Brain microvascular endothelial cell (primary cell): ENCODE results near the gene TENT4B.
A peak's percentile ranks its signal among the peaks of the same experiment; 100 is the strongest.

Experiments used
- DNase-seq: peaks from one replicate; pipeline ENCODE4 v3.0.0-alpha.2; 2020
- H3K27ac ChIP-seq: fragments of 250-450 bp; sonication (Bioruptor Pico); 2 replicates; pipeline ENCODE4 v1.5.1; 2020; ENCODE audit warnings: mild to moderate bottlenecking, moderate library complexity
- H3K27me3 ChIP-seq: fragments of 250-450 bp; sonication (Bioruptor Pico); replicated peaks from 2 replicates; pipeline ENCODE4 v1.5.1; 2020; ENCODE audit warnings: mild to moderate bottlenecking
- H3K36me3 ChIP-seq: fragments of 250-450 bp; sonication (Bioruptor Pico); replicated peaks from 2 replicates; pipeline ENCODE4 v1.5.1; 2020; ENCODE audit warnings: mild to moderate bottlenecking
- H3K4me3 ChIP-seq: 2 replicates; pipeline ENCODE4 v1.5.1; 2011; ENCODE audit warnings: low read depth, mild to moderate bottlenecking, control low read depth, low read length, moderate library complexity
- in situ Hi-C: cut with HindIII; loops from 2 replicates; pipeline ENCODE4 v1.10.0; 2017; ENCODE audit warnings: low sequenced_read_pairs, low pct_ligation_motif_present
- TF ChIP-seq, protein P1 (sequence below): IDR thresholded peaks from 2 replicates; pipeline ENCODE4 v1.5.1; 2011; ENCODE audit warnings: low read depth, mild to moderate bottlenecking, moderate library complexity, low read length, control low read depth, inconsistent platforms; ENCODE audit errors: missing control alignments

Gene TENT4B

DNA sequence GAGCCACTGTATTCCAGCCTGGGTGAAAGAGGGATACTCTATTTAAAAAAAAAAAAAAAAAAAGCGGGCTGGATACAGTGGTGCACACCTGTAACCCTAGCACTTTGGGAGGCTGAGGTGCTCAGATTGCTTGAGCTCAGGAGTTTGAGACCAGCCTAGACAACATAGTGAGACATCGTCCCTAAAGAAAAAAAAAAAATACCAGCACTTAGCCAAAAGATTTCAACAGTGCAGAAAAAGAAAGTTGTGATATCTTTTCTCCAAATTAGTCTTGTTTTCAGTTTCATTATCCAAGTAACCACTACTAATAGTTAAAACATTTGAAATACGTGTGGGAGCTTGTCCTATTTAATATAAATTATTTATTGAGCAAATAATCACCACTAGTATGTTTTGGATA, 48.7 kb downstream of the TENT4B start:
- H3K4me3 ChIP-seq: no peak overlapping the region
- H3K27me3 ChIP-seq: no peaks in the 10 kb centered on the region
- H3K27ac ChIP-seq: peak overlapping the region; percentile 77
- H3K36me3 ChIP-seq: no peaks in the 10 kb centered on the region
- TF ChIP-seq, protein P1, sequence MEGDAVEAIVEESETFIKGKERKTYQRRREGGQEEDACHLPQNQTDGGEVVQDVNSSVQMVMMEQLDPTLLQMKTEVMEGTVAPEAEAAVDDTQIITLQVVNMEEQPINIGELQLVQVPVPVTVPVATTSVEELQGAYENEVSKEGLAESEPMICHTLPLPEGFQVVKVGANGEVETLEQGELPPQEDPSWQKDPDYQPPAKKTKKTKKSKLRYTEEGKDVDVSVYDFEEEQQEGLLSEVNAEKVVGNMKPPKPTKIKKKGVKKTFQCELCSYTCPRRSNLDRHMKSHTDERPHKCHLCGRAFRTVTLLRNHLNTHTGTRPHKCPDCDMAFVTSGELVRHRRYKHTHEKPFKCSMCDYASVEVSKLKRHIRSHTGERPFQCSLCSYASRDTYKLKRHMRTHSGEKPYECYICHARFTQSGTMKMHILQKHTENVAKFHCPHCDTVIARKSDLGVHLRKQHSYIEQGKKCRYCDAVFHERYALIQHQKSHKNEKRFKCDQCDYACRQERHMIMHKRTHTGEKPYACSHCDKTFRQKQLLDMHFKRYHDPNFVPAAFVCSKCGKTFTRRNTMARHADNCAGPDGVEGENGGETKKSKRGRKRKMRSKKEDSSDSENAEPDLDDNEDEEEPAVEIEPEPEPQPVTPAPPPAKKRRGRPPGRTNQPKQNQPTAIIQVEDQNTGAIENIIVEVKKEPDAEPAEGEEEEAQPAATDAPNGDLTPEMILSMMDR: no peak
- DNase-seq: no peak
- in situ Hi-C loops: no loop called here

DNA sequence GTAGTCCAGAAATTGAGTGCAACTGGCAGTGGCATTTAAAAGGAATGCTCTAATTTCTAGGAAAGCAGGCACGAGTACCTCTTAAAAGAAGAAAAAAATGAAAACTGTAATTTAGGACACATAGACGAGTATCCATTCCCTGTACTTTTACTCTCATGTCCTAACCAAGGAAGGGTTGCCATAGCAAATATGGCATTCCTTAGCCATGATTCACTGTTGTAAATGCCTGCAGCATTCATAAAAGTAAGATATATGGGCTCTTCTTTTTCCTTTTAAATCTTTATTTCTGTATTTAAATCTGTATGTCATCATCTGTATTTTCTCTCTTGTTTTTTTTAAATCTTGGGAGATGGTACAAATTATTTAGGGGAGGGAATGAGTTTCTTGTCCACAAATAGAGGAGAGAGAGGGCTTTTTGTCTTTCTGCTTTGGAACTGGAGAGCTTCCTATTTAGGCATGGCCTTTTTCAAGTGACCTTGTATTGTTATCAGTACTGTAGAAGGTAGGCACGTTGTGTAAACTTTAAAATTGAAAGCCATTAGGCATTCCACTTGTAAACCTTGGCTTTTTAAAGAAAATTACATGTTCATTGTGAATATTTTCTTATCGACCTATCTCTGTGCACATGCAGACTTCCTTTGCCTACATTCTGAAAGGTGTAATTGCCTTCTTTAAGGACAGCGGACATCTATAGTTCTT, 50.0 kb downstream of the TENT4B start:
- DNase-seq: peak; percentile 95
- H3K27me3 ChIP-seq: no peaks in the 10 kb centered on the region
- TF ChIP-seq, protein P1: no peak
- H3K4me3 ChIP-seq: peak overlapping the region; percentile 10
- H3K36me3 ChIP-seq: no peaks in the 10 kb centered on the region
- H3K27ac ChIP-seq: peak overlapping the region; percentile 77
- in situ Hi-C loops: no loop called here

DNA sequence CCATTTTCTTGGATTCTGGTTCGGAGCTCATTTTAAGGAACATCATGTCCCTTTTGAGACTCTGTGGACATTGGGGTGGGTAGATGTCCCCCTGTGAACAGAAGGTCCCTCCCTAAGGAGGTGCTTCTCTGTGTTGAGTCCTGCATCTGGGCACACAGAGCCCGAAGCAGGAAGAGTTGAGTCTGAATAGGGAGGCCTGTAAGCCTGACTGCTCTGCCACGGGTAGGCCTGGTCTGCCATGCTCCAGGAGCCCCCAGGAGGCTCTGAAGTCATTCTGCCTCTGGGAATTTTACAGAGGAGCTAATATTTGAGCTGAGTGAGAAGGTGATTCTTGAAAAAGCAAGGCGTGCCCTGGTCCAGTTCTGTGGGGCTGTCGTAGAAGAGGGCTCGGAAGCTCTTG, 50.6 kb downstream of the TENT4B start:
- H3K4me3 ChIP-seq: no peak overlapping the region
- in situ Hi-C loops: no loop called here

DNA sequence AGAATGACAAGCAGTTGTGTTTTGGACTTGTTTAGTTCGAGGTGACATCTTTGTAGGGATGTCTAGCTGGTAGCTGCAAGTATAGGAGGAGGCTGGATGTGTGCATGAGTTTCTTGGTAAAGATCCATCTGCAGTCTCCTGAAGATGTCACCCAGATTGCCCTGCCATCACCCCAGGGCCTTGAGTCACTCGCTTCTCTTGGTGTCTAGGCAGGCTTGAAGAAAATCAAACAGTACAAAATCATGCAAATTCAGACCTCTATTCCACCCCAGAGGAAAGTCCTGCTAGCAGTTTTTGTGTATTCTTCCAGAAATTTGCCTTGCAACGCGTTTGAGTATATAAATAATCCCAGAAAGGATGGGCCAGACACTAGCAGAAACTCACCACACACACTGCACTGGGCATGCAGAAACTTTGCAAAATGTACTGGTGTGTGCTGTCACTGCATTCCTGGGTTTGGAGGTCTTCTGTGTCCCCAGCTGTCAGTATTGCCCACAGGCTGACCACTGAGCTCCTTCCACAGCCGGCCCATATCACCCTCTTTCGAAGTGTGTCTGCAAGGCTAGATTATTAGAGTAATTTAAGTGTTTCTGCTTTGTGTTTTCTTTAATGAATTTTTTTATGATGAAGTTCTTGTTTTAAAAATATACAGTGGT, 51.5 kb downstream of the TENT4B start:
- H3K27ac ChIP-seq: no peak overlapping the region

More for the DNA sequence above, 50.6 kb downstream of the TENT4B start:
- H3K36me3 ChIP-seq: no peaks in the 10 kb centered on the region
- TF ChIP-seq, protein P1: no peak
- H3K27ac ChIP-seq: peak overlapping the region; percentile 77
- no peak for DNase-seq
- H3K27me3 ChIP-seq: no peaks in the 10 kb centered on the region

DNA sequence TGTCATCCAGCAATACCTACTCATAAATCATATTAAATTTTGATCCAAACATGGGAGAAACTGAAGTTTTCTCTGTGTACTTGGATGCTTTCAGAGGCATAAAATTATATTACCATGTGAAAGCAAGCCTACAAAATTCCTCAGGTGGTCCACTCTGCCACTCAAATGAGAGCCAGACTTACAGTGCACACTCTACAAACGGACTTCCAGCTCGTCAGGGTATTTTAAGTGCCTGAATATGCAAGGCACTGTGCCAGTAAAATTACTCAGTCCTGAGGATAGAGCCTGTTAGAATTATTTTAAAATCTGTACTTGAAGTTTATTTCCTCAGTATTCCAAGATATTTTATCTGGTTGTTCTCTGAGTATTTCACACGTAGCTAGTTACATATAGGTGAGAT, 54.5 kb downstream of the TENT4B start:
- TF ChIP-seq, protein P1: no peak
- peak; percentile 34 for DNase-seq
- no peak overlapping the region for H3K4me3 ChIP-seq
- in situ Hi-C loops: no loop called here
- no peaks in the 10 kb centered on the region for H3K36me3 ChIP-seq
- H3K27ac ChIP-seq: peak overlapping the region; percentile 39
- no peaks in the 10 kb centered on the region for H3K27me3 ChIP-seq

More for the DNA sequence above, 51.5 kb downstream of the TENT4B start:
- Histone ChIP-seq H3K36me3 (no peaks in the 10 kb centered on the region), H3K27me3 (no peaks in the 10 kb centered on the region), H3K4me3 (no peak overlapping the region)
- DNase-seq: no peak
- TF ChIP-seq, protein P1: no peak
- in situ Hi-C loops: no loop called here

DNA sequence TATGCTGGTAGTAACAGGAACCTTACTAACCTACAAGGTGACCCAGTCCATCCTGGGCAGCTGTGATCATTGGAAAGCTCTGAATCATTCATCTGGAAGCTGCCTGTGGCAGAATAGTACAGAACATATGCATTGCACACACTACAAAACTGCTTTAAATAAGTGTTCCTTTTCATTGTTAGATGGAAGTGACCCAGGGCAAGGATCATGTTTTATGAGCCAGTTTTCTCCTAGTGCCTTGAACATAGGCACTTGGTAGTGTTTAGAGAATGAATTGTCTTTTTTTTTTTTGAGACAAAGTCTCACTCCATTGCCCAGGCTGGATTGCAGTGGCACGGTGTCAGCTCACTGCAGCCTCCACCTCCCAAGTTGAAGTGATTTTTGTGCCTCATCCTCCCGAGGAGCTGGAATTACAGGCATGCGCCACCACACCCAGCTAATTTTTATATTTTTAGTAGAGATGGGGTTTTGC, 55.4 kb downstream of the TENT4B start:
- TF ChIP-seq, protein P1: no peak
- Histone ChIP-seq H3K36me3 (no peaks in the 10 kb centered on the region), H3K27ac (peak overlapping the region; percentile 39), H3K4me3 (no peak overlapping the region), H3K27me3 (no peaks in the 10 kb centered on the region)
- DNase-seq: peak; percentile 63
- in situ Hi-C loops: no loop called here
